EH (cell line): ENCODE data around the gene CMSS1.
A peak's percentile ranks its signal among the peaks of the same experiment; 100 is the strongest.

Source experiments
- DNase-seq: peaks from one replicate; pipeline ENCODE4 v3.0.0-alpha.2; 2015; ENCODE audit warnings: low read depth

Gene CMSS1

GRCh38 chr3:100057716-100058575, 240.3 kb downstream of the CMSS1 start:
- DNase-seq = peak; percentile 32

- no peak for DNase-seq
These were observed 241.8 kb downstream of the CMSS1 start for GRCh38 chr3:100059472-100059871.

- no peak for DNase-seq
These were observed 243.2 kb downstream of the CMSS1 start for GRCh38 chr3:100060685-100061484.

- DNase-seq = no peak
These were observed 245.0 kb downstream of the CMSS1 start for GRCh38 chr3:100062665-100063064.

- DNase-seq = peak; percentile 87
These were observed 246.3 kb downstream of the CMSS1 start for GRCh38 chr3:100063929-100064461.

GRCh38 chr3:100067589-100067988, 249.9 kb downstream of the CMSS1 start:
- DNase-seq = no peak

GRCh38 chr3:100068826-100069225, 251.2 kb downstream of the CMSS1 start:
- peak; percentile 83 for DNase-seq

GRCh38 chr3:100069472-100069871, 251.8 kb downstream of the CMSS1 start:
- peak; percentile 46 for DNase-seq

GRCh38 chr3:100072326-100073048, 254.8 kb downstream of the CMSS1 start:
- peak; percentile 41 for DNase-seq

- DNase-seq = no peak
These were observed 255.5 kb downstream of the CMSS1 start for GRCh38 chr3:100073049-100073713.

GRCh38 chr3:100073714-100074307, 256.1 kb downstream of the CMSS1 start:
- DNase-seq = peak; percentile 98

- DNase-seq = no peak
These were observed 257.5 kb downstream of the CMSS1 start for GRCh38 chr3:100075196-100075595.

GRCh38 chr3:100075851-100076730, 258.4 kb downstream of the CMSS1 start:
- DNase-seq = no peak

GRCh38 chr3:100076731-100077529, 259.3 kb downstream of the CMSS1 start:
- DNase-seq = no peak

- no peak for DNase-seq
These were observed 261.7 kb downstream of the CMSS1 start for GRCh38 chr3:100079328-100079727.

- peak; percentile 90 for DNase-seq
These were observed 262.9 kb downstream of the CMSS1 start for GRCh38 chr3:100080573-100080972.

- peak; percentile 60 for DNase-seq
These were observed 263.6 kb downstream of the CMSS1 start for GRCh38 chr3:100081311-100081710.

- no peak for DNase-seq
These were observed 264.5 kb downstream of the CMSS1 start for GRCh38 chr3:100081986-100082692.

GRCh38 chr3:100082714-100083113, 265.1 kb downstream of the CMSS1 start:
- peak; percentile 51 for DNase-seq
